SK-N-MC (cell line): ENCODE measurements around the gene SPTBN4.

Source experiments
- EZH2 ChIP-seq: fragments of 200-600 bp; sonication (generic); IDR thresholded peaks from one replicate; pipeline ENCODE4 v1.6.1; 2017; ENCODE audit warnings: antibody characterized with exemption
- POLR2AphosphoS5 ChIP-seq: IDR thresholded peaks from 2 replicates; pipeline ENCODE4 v1.6.1; 2012; ENCODE audit warnings: mild to moderate bottlenecking, low read depth, low read length, borderline replicate concordance

- TF ChIP-seq POLR2AphosphoS5 (no peak), EZH2 (no peak)
These were observed 155.4 kb downstream of the SPTBN4 start for GRCh38 chr19:40621966-40622772.
